GM20000 (cell line): Measurements from ENCODE around the gene LRRN4CL.
"Not testable (repeated sequence)": the region's sequence is repeated elsewhere in the genome, so short reads cannot be mapped to it uniquely, and the experiment has no call there.

ENCODE experiments used
- DNase-seq: peaks from one replicate; pipeline ENCODE4 v3.0.0; 2012; ENCODE audit warnings: low spot score
- CTCF ChIP-seq: IDR thresholded peaks from 2 replicates; pipeline ENCODE4 v1.5.1; 2012; ENCODE audit warnings: mild to moderate bottlenecking, control low read depth; ENCODE audit errors: extremely low read depth, missing control alignments

LRRN4CL gene

DNA sequence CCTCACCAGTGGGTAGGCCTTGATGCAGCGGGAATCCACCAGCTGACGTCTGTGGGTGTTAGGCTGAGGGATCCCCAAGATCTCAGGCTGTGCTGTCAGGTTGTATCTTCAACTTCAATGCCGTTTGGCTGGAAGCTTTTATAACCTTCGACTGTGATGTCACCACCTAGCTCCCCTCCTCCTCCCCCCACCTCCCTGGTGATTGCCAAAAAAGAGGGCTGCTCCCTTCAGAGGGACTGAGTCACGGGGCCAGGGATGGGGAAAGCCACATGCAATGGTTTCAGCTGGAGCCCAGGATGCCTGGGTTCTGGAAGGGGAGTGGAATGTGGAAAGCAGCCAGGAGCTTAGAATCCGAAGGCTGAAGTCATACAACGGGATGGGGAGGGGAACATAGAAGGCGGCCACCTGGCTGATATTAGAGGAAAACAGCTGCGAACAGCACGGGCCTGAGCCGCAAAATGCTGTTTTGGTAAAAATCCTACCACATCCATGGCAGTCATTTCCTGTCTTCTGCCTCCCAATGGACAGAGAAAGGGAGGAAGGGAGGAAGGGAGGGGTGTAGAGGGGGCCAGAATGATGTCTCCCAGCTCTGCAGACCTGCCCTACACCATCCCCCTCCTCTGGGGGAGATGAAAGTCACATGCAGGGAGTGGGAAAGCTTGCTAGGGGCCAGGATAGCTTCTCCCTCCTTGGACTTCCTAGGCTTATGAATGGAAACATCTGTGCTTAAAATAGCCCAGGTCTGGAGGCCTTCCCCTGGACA is at the start of gene LRRN4CL:
Gene LRRN4CL, minus strand, starts transcription at position 110 of the 763 bp plus-strand sequence. CDS start 1,022 bp downstream, outside the sequence.
- DNase-seq: peak; percentile 18
- no peak for TF ChIP-seq CTCF

DNA sequence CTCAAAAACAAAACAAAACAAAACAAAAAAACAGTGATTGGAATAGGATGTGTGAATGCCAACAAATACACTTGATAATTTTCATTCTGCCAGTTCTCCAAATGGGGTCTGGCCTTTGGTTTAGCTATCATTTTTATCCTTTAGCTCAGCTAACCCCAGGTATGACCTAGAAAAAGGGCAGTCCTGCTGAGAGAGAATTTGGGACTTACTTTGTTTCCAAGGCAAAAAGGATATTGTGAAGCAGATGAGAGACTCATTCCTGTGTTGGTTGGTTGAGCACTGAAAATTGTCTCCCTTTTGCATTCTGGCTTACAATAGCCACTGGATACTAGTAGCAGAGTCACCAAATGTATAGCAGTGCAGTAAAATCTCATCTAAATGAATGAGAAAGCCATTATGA is 47.9 kb upstream of the LRRN4CL start:
- DNase-seq: no peak
- no peak for TF ChIP-seq CTCF

GRCh38 chr11:62732830-62733229 is 43.5 kb upstream of the LRRN4CL start:
- no peak for DNase-seq
- no peak for TF ChIP-seq CTCF

GRCh38 chr11:62730076-62730475 is 40.7 kb upstream of the LRRN4CL start:
- DNase-seq: not testable (repeated sequence)

DNA sequence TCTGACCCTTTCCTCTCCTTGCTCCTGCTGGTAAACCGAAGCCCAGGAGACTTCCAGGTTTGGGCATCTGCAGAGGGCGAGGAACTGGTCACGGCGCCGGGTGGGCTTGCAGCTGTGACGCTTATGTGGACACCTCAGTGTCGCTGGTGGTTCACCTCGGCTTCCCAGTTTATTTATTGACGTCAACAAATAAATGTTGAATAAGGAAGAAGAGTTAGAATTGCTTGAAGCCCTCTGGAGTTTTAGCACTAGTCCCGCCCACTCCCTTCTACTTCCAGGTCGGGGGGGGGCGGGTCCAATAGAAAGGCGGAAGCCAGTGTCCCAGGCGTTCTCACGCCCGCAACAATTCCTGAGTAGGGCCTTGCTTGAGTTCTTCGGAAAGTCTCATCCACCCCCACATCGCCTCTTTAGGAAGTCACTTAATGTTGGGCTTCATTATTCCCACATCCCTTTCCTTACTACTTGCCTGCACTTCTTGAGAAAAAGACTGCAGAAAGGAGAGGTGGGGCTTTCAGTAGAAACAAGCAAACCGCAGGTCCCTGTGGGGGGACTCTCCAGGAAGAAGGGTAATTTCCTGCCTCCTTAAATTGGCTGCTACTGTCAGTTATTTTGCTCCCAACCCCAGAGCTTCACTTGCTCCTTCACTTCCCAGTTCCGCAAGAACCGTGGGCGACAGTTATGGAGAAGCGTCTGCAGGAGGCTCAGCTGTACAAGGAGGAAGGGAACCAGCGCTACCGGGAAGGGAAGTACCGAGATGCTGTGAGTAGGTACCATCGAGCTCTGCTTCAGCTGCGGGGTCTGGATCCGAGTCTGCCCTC is 39.0 kb upstream of the LRRN4CL start, which contains the start of gene TTC9C:
Gene TTC9C, plus strand, starts transcription at position 316 of the 818 bp plus-strand sequence. Its CDS starts 363 bp downstream, at position 679.
- peak; percentile 77 for DNase-seq
- no peak for TF ChIP-seq CTCF

- peak; percentile 87 for DNase-seq
These were observed 38.5 kb upstream of the LRRN4CL start for GRCh38 chr11:62727872-62728170.

More at GRCh38 chr11:62727872-62728170, 38.5 kb upstream of the LRRN4CL start:
- TF ChIP-seq CTCF: no peak
